H9 (cell line): ENCODE results near the gene PPARG. TPM values are rescaled to one million over a fixed set of nuclear protein-coding genes. Genes with fewer than 3 reads are reported as not detected.

Source experiments
- DNase-seq: peaks from one replicate; pipeline ENCODE4 v3.0.0-alpha.2; 2017
- H2AFZ ChIP-seq: one replicate; pipeline ENCODE4 v1.6.1; 2013; ENCODE audit warnings: mild to moderate bottlenecking, low read length, control low read depth, moderate library complexity
- H2AK5ac ChIP-seq: 2 replicates; pipeline ENCODE4 v1.6.1; 2013; ENCODE audit warnings: low read length, control low read depth, mixed read lengths; ENCODE audit not compliant: insufficient read length
- H2BK120ac ChIP-seq: one replicate; pipeline ENCODE4 v1.6.1; 2013; ENCODE audit warnings: low read depth, mild to moderate bottlenecking, low read length, control low read depth, inconsistent platforms; ENCODE audit not compliant: poor library complexity, severe bottlenecking
- H2BK12ac ChIP-seq: 2 replicates; pipeline ENCODE4 v1.6.1; 2013; ENCODE audit warnings: low read length, control low read depth, mixed read lengths, low read depth; ENCODE audit not compliant: insufficient read length
- H2BK15ac ChIP-seq: 2 replicates; pipeline ENCODE4 v1.6.1; 2013; ENCODE audit warnings: low read depth, low read length, control low read depth
- H2BK20ac ChIP-seq: one replicate; pipeline ENCODE4 v1.6.1; 2013; ENCODE audit warnings: low read depth, mild to moderate bottlenecking, low read length, control low read depth, inconsistent platforms; ENCODE audit not compliant: poor library complexity, severe bottlenecking
- H2BK5ac ChIP-seq: 2 replicates; pipeline ENCODE4 v1.6.1; 2013; ENCODE audit warnings: low read length, control low read depth, mixed read lengths; ENCODE audit not compliant: insufficient read length
- H3K14ac ChIP-seq: 2 replicates; pipeline ENCODE4 v1.6.1; 2013; ENCODE audit warnings: low read length, control low read depth; ENCODE audit not compliant: insufficient read depth
- H3K18ac ChIP-seq: 2 replicates; pipeline ENCODE4 v1.6.1; 2013; ENCODE audit warnings: low read depth, mild to moderate bottlenecking, mixed read lengths, low read length, control low read depth; ENCODE audit not compliant: insufficient read length
- H3K23ac ChIP-seq: 2 replicates; pipeline ENCODE4 v1.6.1; 2013; ENCODE audit warnings: low read length, control low read depth, mixed read lengths, low read depth; ENCODE audit not compliant: insufficient read length
- H3K23me2 ChIP-seq: 2 replicates; pipeline ENCODE4 v1.6.1; 2013; ENCODE audit warnings: low read depth, mild to moderate bottlenecking, mixed read lengths, low read length, control low read depth; ENCODE audit not compliant: insufficient read length, poor library complexity, severe bottlenecking
- H3K27ac ChIP-seq: 2 replicates; pipeline ENCODE4 v1.5.1; 2013; ENCODE audit warnings: low read length, control low read depth, mixed read lengths, low read depth; ENCODE audit not compliant: insufficient read length
- H3K27me3 ChIP-seq: 2 replicates; pipeline ENCODE4 v1.6.1; 2013; ENCODE audit warnings: low read length, control low read depth, inconsistent platforms; ENCODE audit not compliant: insufficient read depth
- H3K4ac ChIP-seq: 2 replicates; pipeline ENCODE4 v1.6.1; 2013; ENCODE audit warnings: low read depth, mild to moderate bottlenecking, control low read depth, inconsistent platforms, low read length, moderate library complexity
- H3K4me1 ChIP-seq: 2 replicates; pipeline ENCODE4 v1.6.1; 2013; ENCODE audit warnings: low read length, control low read depth, inconsistent platforms; ENCODE audit not compliant: insufficient read depth
- H3K4me2 ChIP-seq: 2 replicates; pipeline ENCODE4 v1.6.1; 2013; ENCODE audit warnings: low read length, control low read depth, mixed read lengths; ENCODE audit not compliant: insufficient read length, insufficient read depth
- H3K56ac ChIP-seq: 2 replicates; pipeline ENCODE4 v1.6.1; 2013; ENCODE audit warnings: low read depth, mild to moderate bottlenecking, mixed read lengths, low read length, control low read depth; ENCODE audit not compliant: insufficient read length
- H3K79me1 ChIP-seq: 2 replicates; pipeline ENCODE4 v1.6.1; 2013; ENCODE audit warnings: low read depth, mild to moderate bottlenecking, moderate library complexity, low read length, control low read depth, inconsistent platforms; ENCODE audit not compliant: insufficient read depth, poor library complexity, severe bottlenecking
- H3K79me2 ChIP-seq: 2 replicates; pipeline ENCODE4 v1.6.1; 2013; ENCODE audit warnings: low read length, control low read depth, inconsistent platforms; ENCODE audit not compliant: insufficient read depth
- H3K9ac ChIP-seq: 2 replicates; pipeline ENCODE4 v1.6.1; 2013; ENCODE audit warnings: low read length, control low read depth, mixed read lengths; ENCODE audit not compliant: insufficient read length; ENCODE audit errors: extremely low read depth
- H3K9me3 ChIP-seq: one replicate; pipeline ENCODE4 v1.6.1; 2013; ENCODE audit warnings: low read depth, low read length, inconsistent platforms; ENCODE audit not compliant: control insufficient read depth
- H3T11ph ChIP-seq: one replicate; pipeline ENCODE4 v1.6.1; 2013; ENCODE audit warnings: mild to moderate bottlenecking, low read length, control low read depth, inconsistent platforms
- H4K20me1 ChIP-seq: one replicate; pipeline ENCODE4 v1.6.1; 2013; ENCODE audit not compliant: control insufficient read depth, insufficient read length, insufficient read depth
- H4K5ac ChIP-seq: 2 replicates; pipeline ENCODE4 v1.6.1; 2013; ENCODE audit warnings: low read depth, mild to moderate bottlenecking, mixed read lengths, low read length, control low read depth; ENCODE audit not compliant: insufficient read length
- H4K8ac ChIP-seq: replicated peaks from 2 replicates; pipeline ENCODE4 v1.6.1; 2013; ENCODE audit warnings: low read length, control low read depth, mixed read lengths, low read depth; ENCODE audit not compliant: insufficient read length
- H4K91ac ChIP-seq: 2 replicates; pipeline ENCODE4 v1.6.1; 2013; ENCODE audit warnings: low read depth, mild to moderate bottlenecking, moderate library complexity, mixed read lengths, low read length, control low read depth; ENCODE audit not compliant: insufficient read length
- H3K27ac Mint-ChIP-seq, 3 experiments: 2 replicates in 2 of 3; 3 replicates in 1 of 3; pipeline ENCODE4 v1.8.0; 2020 to 2021; ENCODE audit warnings: mixed read lengths in 3 of 3, mild to moderate bottlenecking in 1 of 3, moderate library complexity in 1 of 3
- H3K27me3 Mint-ChIP-seq: 2 replicates; pipeline ENCODE4 v1.8.0; 2021; ENCODE audit warnings: low read depth, mild to moderate bottlenecking, moderate library complexity, mixed read lengths
- H3K36me3 Mint-ChIP-seq, 3 experiments: 2 replicates in 2 of 3; 3 replicates in 1 of 3; pipeline ENCODE4 v1.8.0; 2020 to 2021; ENCODE audit warnings: low read depth in 3 of 3, mixed read lengths in 3 of 3; ENCODE audit not compliant: insufficient read depth in 1 of 3
- H3K4me1 Mint-ChIP-seq, 2 experiments: 2 replicates each; pipeline ENCODE4 v1.8.0; 2020; ENCODE audit warnings: mixed read lengths in 2 of 2
- H3K4me3 Mint-ChIP-seq, 2 experiments: 2 replicates in 1 of 2; 3 replicates in 1 of 2; pipeline ENCODE4 v1.8.0; 2020 to 2021; ENCODE audit warnings: mild to moderate bottlenecking in 2 of 2, mixed read lengths in 2 of 2, moderate library complexity in 1 of 2
- H3K9me3 Mint-ChIP-seq, 2 experiments: 2 replicates in 1 of 2; 3 replicates in 1 of 2; pipeline ENCODE4 v1.8.0; 2020; ENCODE audit warnings: mild to moderate bottlenecking in 2 of 2, mixed read lengths in 2 of 2, moderate library complexity in 1 of 2
- CTCF ChIP-seq: fragments of 200-600 bp; sonication (generic); conservative IDR thresholded peaks from 3 replicates; pipeline ENCODE4 v1.8.0; 2021; ENCODE audit warnings: antibody characterized with exemption, mild to moderate bottlenecking
- WGBS: extraction: QIAGEN DNeasy Blood & Tissue Kit; methylation state at CpG from one replicate; pipeline ENCODE4 v1.1.7; 2013; ENCODE audit warnings: missing lambda C conversion rate, low lambda C conversion rate, mixed read lengths; ENCODE audit not compliant: insufficient read length; ENCODE audit errors: extremely low coverage; 5-methylcytosine and 5-hydroxymethylcytosine counted together
- total RNA-seq: library from RNA; stranded (reverse); gene quantifications from 2 replicates; pipeline ENCODE4 v1.2.1, GENCODE V29; 2021

The PPARG gene
- total RNA-seq, 1 experiment from 2014 or later, result 0.42 TPM

- Histone ChIP-seq H3K18ac (no peak overlapping the region), H3K56ac (no peak overlapping the region), H3K27me3 (no peaks in the 10 kb centered on the region), H3K27ac (no peak overlapping the region), H3K4me1 (no peaks in the 10 kb centered on the region), H3K4ac (no peak overlapping the region), H3K23ac (no peak overlapping the region), H2AK5ac (no peak overlapping the region), H3K9ac (no peak overlapping the region), H2BK120ac (no peak overlapping the region), H2BK5ac (no peak overlapping the region), H3K14ac (no peak overlapping the region), H4K20me1 (no peaks in the 10 kb centered on the region), H3K9me3 (no peaks in the 10 kb centered on the region), H2BK15ac (no peak overlapping the region), H3K79me1 (no peaks in the 10 kb centered on the region), H3K23me2 (no peaks in the 10 kb centered on the region), H4K5ac (no peak overlapping the region), H2BK20ac (no peak overlapping the region), H3T11ph (no peak overlapping the region), H2AFZ (no peak overlapping the region), H3K4me2 (no peak overlapping the region), H2BK12ac (no peak overlapping the region), H4K91ac (no peak overlapping the region), H3K79me2 (no peaks in the 10 kb centered on the region), H4K8ac (no peak overlapping the region)
- DNase-seq, result no peak
- TF ChIP-seq CTCF, result no peak
- Mint-ChIP-seq H3K9me3 (no peaks in the 10 kb centered on the region), H3K4me3 (no peak overlapping the region), H3K27me3 (peaks cover 9% of the 10 kb centered on the region), H3K4me1 (peaks cover 5 to 9% of the 10 kb centered on the region in 2 experiments), H3K36me3 (no peaks in the 10 kb centered on the region), H3K27ac (no peak overlapping the region)
- WGBS, result no CpG with 5 or more reads among the region's 1 CpG
Observed at GRCh38 chr3:12451960-12452359, 163.1 kb downstream of the PPARG start.
